ENCODE results near the gene SLC7A6OS. TPM values are rescaled to one million over a fixed set of nuclear protein-coding genes. Genes with fewer than 3 reads are reported as not detected.

The SLC7A6OS gene
- total and polyA plus RNA-seq, 2 experiments from 2014 or later = 8.8 to 18.9 TPM

DNA sequence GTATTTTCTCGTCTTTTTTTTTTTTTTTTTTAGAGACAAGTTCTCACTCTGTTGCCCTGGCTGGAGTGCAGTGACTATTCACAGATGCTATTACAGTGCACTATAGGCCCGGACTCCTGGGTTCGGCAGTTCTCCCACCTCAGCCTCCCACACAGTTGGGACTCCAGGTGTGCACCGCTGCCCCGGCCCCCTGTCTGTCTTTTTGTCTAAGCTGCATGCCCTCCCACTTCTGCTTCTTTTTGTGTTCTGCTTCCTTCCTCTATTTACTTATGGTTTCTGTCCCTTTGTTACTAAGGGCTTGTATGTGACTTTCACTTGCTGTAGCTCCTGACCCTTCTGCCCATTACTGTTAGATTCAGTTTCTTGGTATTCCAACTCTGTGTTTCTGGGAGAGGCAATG is 25.9 kb downstream of the SLC7A6OS start:
- Histone ChIP-seq H4K20me1 (ENCODE audit: insufficient read depth, poor library complexity, severe bottlenecking) (no peaks in the 10 kb centered on the region), H3K79me2 (peaks cover 13% of the 10 kb centered on the region), H3K4me3 (no peak overlapping the region), H3K27me3 (no peaks in the 10 kb centered on the region), H3K4me1 (ENCODE audit: insufficient read depth) (no peaks in the 10 kb centered on the region), H2AFZ (no peak overlapping the region), H3K27ac (no peak overlapping the region), H3K4me2 (no peak overlapping the region), H3K36me3 (replicated peaks; ENCODE audit: insufficient read depth, low read depth) (no peaks in the 10 kb centered on the region), H3K9me3 (ENCODE audit: low read depth) (no peaks in the 10 kb centered on the region), H3K9me2 (replicated peaks; ENCODE audit: insufficient read depth) (no peaks in the 10 kb centered on the region)
- no peak for DNase-seq (ENCODE audit: low spot score)
- WGBS (ENCODE audit: low lambda C conversion rate, missing lambda C conversion rate) = 76% methylated on average over 5 of the region's 5 CpGs
- TF ChIP-seq EZH2 (IDR thresholded peaks at IDR 0.05; ENCODE audit: borderline replicate concordance) = no peak
- TF ChIP-seq, protein P1, sequence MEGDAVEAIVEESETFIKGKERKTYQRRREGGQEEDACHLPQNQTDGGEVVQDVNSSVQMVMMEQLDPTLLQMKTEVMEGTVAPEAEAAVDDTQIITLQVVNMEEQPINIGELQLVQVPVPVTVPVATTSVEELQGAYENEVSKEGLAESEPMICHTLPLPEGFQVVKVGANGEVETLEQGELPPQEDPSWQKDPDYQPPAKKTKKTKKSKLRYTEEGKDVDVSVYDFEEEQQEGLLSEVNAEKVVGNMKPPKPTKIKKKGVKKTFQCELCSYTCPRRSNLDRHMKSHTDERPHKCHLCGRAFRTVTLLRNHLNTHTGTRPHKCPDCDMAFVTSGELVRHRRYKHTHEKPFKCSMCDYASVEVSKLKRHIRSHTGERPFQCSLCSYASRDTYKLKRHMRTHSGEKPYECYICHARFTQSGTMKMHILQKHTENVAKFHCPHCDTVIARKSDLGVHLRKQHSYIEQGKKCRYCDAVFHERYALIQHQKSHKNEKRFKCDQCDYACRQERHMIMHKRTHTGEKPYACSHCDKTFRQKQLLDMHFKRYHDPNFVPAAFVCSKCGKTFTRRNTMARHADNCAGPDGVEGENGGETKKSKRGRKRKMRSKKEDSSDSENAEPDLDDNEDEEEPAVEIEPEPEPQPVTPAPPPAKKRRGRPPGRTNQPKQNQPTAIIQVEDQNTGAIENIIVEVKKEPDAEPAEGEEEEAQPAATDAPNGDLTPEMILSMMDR (IDR thresholded peaks at IDR 0.05; ENCODE audit: poor library complexity) = no peak
- no peak for TF ChIP-seq EZH2phosphoT487 (IDR thresholded peaks at IDR 0.05; ENCODE audit: low read depth, severe bottlenecking, unreplicated experiment)

DNA sequence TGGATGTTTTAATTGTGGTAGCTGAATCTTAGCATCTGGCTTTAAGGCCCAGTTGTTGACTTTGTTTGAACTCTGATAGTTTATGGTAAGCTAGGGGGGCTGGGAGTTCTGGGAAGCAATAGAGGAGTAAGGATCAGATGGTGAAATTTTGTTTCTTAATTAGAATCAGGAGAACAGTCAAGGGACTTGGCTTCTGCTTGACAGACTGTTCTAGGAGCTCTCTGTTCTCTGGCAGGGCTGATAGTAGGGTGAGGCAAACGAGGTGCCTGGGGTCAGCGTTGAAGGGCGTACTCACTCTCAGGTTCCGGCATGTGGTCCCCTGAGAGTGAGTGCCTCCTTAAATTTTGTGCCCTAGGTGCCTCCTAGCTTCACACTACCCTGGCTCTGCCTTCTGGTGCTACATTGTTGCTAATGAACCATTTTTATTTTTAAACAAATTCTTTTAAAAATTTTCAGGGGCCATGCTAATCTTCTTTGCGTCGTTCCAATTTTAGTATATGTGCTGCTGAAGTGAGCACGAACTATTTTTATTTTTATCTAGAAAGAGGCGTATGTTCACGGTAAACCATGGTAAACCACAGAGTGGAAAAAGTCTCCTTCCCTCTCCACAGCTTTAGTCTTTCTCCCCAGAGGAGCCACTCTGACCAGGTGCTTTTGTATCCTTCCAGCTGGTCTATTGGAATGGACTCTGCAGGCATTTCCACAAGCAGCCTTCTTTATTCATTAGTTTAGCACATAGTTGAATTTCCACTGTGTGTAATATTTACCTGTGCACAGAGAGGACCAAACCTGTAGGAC is 26.7 kb downstream of the SLC7A6OS start:
- H3K9me2 ChIP-seq (replicated peaks; ENCODE audit: insufficient read depth) = no peaks in the 10 kb centered on the region
- 89% methylated on average over 9 of the region's 9 CpGs for WGBS (ENCODE audit: low lambda C conversion rate, missing lambda C conversion rate)
- no peaks in the 10 kb centered on the region for H3K27me3 ChIP-seq
- DNase-seq (ENCODE audit: low spot score) = no peak
- no peak overlapping the region for H2AFZ ChIP-seq
- no peaks in the 10 kb centered on the region for H3K36me3 ChIP-seq (replicated peaks; ENCODE audit: insufficient read depth, low read depth)
- H4K20me1 ChIP-seq (ENCODE audit: insufficient read depth, poor library complexity, severe bottlenecking) = no peaks in the 10 kb centered on the region
- no peak overlapping the region for H3K4me3 ChIP-seq
- no peaks in the 10 kb centered on the region for H3K9me3 ChIP-seq (ENCODE audit: low read depth)
- TF ChIP-seq, protein P1 (IDR thresholded peaks at IDR 0.05; ENCODE audit: poor library complexity) = no peak
- TF ChIP-seq EZH2 (IDR thresholded peaks at IDR 0.05; ENCODE audit: borderline replicate concordance) = no peak
- no peak for TF ChIP-seq EZH2phosphoT487 (IDR thresholded peaks at IDR 0.05; ENCODE audit: low read depth, severe bottlenecking, unreplicated experiment)
- no peak overlapping the region for H3K4me2 ChIP-seq
- H3K27ac ChIP-seq = no peak overlapping the region
- H3K4me1 ChIP-seq (ENCODE audit: insufficient read depth) = no peaks in the 10 kb centered on the region
- peaks cover 19% of the 10 kb centered on the region for H3K79me2 ChIP-seq

- Histone ChIP-seq H2AFZ (no peak overlapping the region), H3K79me2 (peaks cover 19% of the 10 kb centered on the region), H3K4me2 (no peak overlapping the region), H4K20me1 (ENCODE audit: insufficient read depth, poor library complexity, severe bottlenecking) (no peaks in the 10 kb centered on the region), H3K27me3 (no peaks in the 10 kb centered on the region), H3K4me3 (no peak overlapping the region), H3K27ac (no peak overlapping the region), H3K4me1 (ENCODE audit: insufficient read depth) (no peaks in the 10 kb centered on the region), H3K9me3 (ENCODE audit: low read depth) (no peaks in the 10 kb centered on the region), H3K36me3 (replicated peaks; ENCODE audit: insufficient read depth, low read depth) (no peaks in the 10 kb centered on the region), H3K9me2 (replicated peaks; ENCODE audit: insufficient read depth) (no peaks in the 10 kb centered on the region)
- WGBS (ENCODE audit: low lambda C conversion rate, missing lambda C conversion rate) = 81% methylated on average over 5 of the region's 5 CpGs
- DNase-seq (ENCODE audit: low spot score) = no peak
- TF ChIP-seq, protein P1 (IDR thresholded peaks at IDR 0.05; ENCODE audit: poor library complexity) = no peak
- no peak for TF ChIP-seq EZH2phosphoT487 (IDR thresholded peaks at IDR 0.05; ENCODE audit: low read depth, severe bottlenecking, unreplicated experiment)
- no peak for TF ChIP-seq EZH2 (IDR thresholded peaks at IDR 0.05; ENCODE audit: borderline replicate concordance)
Measured at GRCh38 chr16:68283346-68283745, 27.4 kb downstream of the SLC7A6OS start.
